Colonic mucosa (tissue), 4 donors: ENCODE results near the gene LLGL1. TPM values are rescaled to one million over a fixed set of nuclear protein-coding genes. Genes with fewer than 3 reads are reported as not detected.

Source experiments
- DNase-seq: peaks from one replicate; pipeline ENCODE4 v3.0.0-alpha.2; 2020
- H3K27ac ChIP-seq: fragments of 200-600 bp; one replicate; pipeline ENCODE4 v1.8.0; 2021
- H3K27me3 ChIP-seq: fragments of 200-600 bp; one replicate; pipeline ENCODE4 v1.8.0; 2021
- H3K36me3 ChIP-seq: fragments of 200-600 bp; one replicate; pipeline ENCODE4 v1.8.0; 2021
- H3K4me1 ChIP-seq: fragments of 200-600 bp; one replicate; pipeline ENCODE4 v1.8.0; 2021; ENCODE audit warnings: mild to moderate bottlenecking
- H3K4me3 ChIP-seq: fragments of 200-600 bp; one replicate; pipeline ENCODE4 v1.8.0; 2021
- H3K9ac ChIP-seq, 2 donors: one replicate each; pipeline ENCODE4 v1.7.0; 2013; ENCODE audit warnings: control low read depth in 2 of 2, low read depth in 2 of 2, low read length in 2 of 2
- H3K9me3 ChIP-seq: fragments of 200-600 bp; one replicate; pipeline ENCODE4 v1.8.0; 2021
- CTCF ChIP-seq: fragments of 200-600 bp; IDR thresholded peaks from one replicate; pipeline ENCODE4 v1.8.0; 2022; ENCODE audit warnings: antibody characterized with exemption, mild to moderate bottlenecking
- intact Hi-C: fragments of 100-400 bp; cut with DNase I; formaldehyde crosslinking; loops from one replicate; pipeline ENCODE4 v1.14.1; 2022
- total RNA-seq, 2 donors: library from RNA; stranded (reverse); fragmentation: NEBNext Ultra II Directional in 1 of 2; extraction: Animal tissue kit (Norgen Biotek cat#: 25700) in 1 of 2; gene quantifications; one replicate each; pipeline ENCODE4 v1.2.1, GENCODE V29; 2021
- donor health status: healthy.
- donor health status: DM: no; HTN: no; CAD: no.
- donor health status: DM: no; HTN: no; CAD: no.

Gene LLGL1
- total RNA-seq, 2 donors from 2014 or later: 7.8 to 13.1 TPM

- Histone ChIP-seq H3K9me3 (no peaks in the 10 kb centered on the region), H3K36me3 (no peaks in the 10 kb centered on the region), H3K4me3 (peak overlapping the region; percentile 91), H3K27ac (peak overlapping the region; percentile 99), H3K27me3 (no peaks in the 10 kb centered on the region), H3K9ac (peak overlapping the region; percentile 86 to 97), H3K4me1 (peaks cover 37% of the 10 kb centered on the region)
- DNase-seq: peak; percentile 56
- intact Hi-C loops: no loop called here
- TF ChIP-seq CTCF: no peak
Measured at GRCh38 chr17:18184143-18185031, 41.0 kb upstream of the LLGL1 start.

GRCh38 chr17:18185391-18185790 lies 40.0 kb upstream of the LLGL1 start:
- H3K36me3 ChIP-seq: no peaks in the 10 kb centered on the region
- H3K4me1 ChIP-seq: peaks cover 37% of the 10 kb centered on the region
- intact Hi-C loops: no loop called here
- no peak for DNase-seq
- no peaks in the 10 kb centered on the region for H3K9me3 ChIP-seq
- peak overlapping the region; percentile 86 to 97 for H3K9ac ChIP-seq
- H3K4me3 ChIP-seq: peak overlapping the region; percentile 91
- H3K27me3 ChIP-seq: no peaks in the 10 kb centered on the region
- no peak for TF ChIP-seq CTCF
- no peak overlapping the region for H3K27ac ChIP-seq

GRCh38 chr17:18185832-18186626 lies 39.4 kb upstream of the LLGL1 start:
- Histone ChIP-seq H3K36me3 (no peaks in the 10 kb centered on the region), H3K27me3 (no peaks in the 10 kb centered on the region), H3K9ac (peak overlapping the region; percentile 56 to 86), H3K27ac (peak overlapping the region; percentile 30), H3K9me3 (no peaks in the 10 kb centered on the region), H3K4me1 (peaks cover 37% of the 10 kb centered on the region), H3K4me3 (peak overlapping the region; percentile 91)
- intact Hi-C loops: no loop called here
- DNase-seq: no peak
- TF ChIP-seq CTCF: no peak

- intact Hi-C loops: no loop called here
- Histone ChIP-seq H3K4me1 (peaks cover 36% of the 10 kb centered on the region), H3K9ac (peak overlapping the region; percentile 53 to 86), H3K27ac (peak overlapping the region; percentile 30), H3K36me3 (no peaks in the 10 kb centered on the region), H3K9me3 (no peaks in the 10 kb centered on the region), H3K4me3 (peak overlapping the region; percentile 91), H3K27me3 (no peaks in the 10 kb centered on the region)
- no peak for DNase-seq
- TF ChIP-seq CTCF: no peak
Measured at GRCh38 chr17:18186627-18186982, 38.8 kb upstream of the LLGL1 start.

- H3K27ac ChIP-seq: peak overlapping the region; percentile 3
- intact Hi-C loops: no loop called here
- peak overlapping the region; percentile 53 to 86 for H3K9ac ChIP-seq
- no peak for TF ChIP-seq CTCF
- peaks cover 30% of the 10 kb centered on the region for H3K4me1 ChIP-seq
- H3K4me3 ChIP-seq: peak overlapping the region; percentile 91
- no peaks in the 10 kb centered on the region for H3K9me3 ChIP-seq
- no peak for DNase-seq
- no peaks in the 10 kb centered on the region for H3K27me3 ChIP-seq
- H3K36me3 ChIP-seq: no peaks in the 10 kb centered on the region
Measured at GRCh38 chr17:18187226-18187625, 38.2 kb upstream of the LLGL1 start.
